Dedifferentiated amniotic fluid mesenchymal stem cell (primary cell): ENCODE measurements around the gene TMEM174.

Experiments used
- DNase-seq: peaks from one replicate; pipeline ENCODE4 v3.0.0-alpha.2; 2016; ENCODE audit errors: extremely low spot score

TMEM174 gene

GRCh38 chr5:73172951-73173350 is at the start of gene TMEM174:
Gene TMEM174, plus strand, starts transcription at chr5:73173193. Its CDS starts 51 bp downstream, at chr5:73173244.
- no peak for DNase-seq

- no peak for DNase-seq
Observed at GRCh38 chr5:73125289-73125688, 47.7 kb upstream of the TMEM174 start.

- no peak for DNase-seq
Observed at GRCh38 chr5:73126381-73126780, 46.6 kb upstream of the TMEM174 start.

GRCh38 chr5:73126957-73127356 is 46.0 kb upstream of the TMEM174 start:
- no peak for DNase-seq

GRCh38 chr5:73129143-73129542 is 43.9 kb upstream of the TMEM174 start:
- DNase-seq, result no peak

- no peak for DNase-seq
Observed at GRCh38 chr5:73130811-73131210, 42.2 kb upstream of the TMEM174 start.

GRCh38 chr5:73131711-73132425 is 41.1 kb upstream of the TMEM174 start:
- no peak for DNase-seq

GRCh38 chr5:73132759-73133158 is 40.2 kb upstream of the TMEM174 start:
- no peak for DNase-seq

- DNase-seq, result no peak
Observed at GRCh38 chr5:73135021-73135420, 38.0 kb upstream of the TMEM174 start.

- no peak for DNase-seq
Observed at GRCh38 chr5:73135429-73136054, 37.5 kb upstream of the TMEM174 start.

- DNase-seq, result no peak
Observed at GRCh38 chr5:73136055-73136562, 36.9 kb upstream of the TMEM174 start.

- no peak for DNase-seq
Observed at GRCh38 chr5:73137563-73138530, 35.1 kb upstream of the TMEM174 start.

- no peak for DNase-seq
Observed at GRCh38 chr5:73139485-73139884, 33.5 kb upstream of the TMEM174 start.

- DNase-seq, result no peak
Observed at GRCh38 chr5:73140801-73141200, 32.2 kb upstream of the TMEM174 start.

GRCh38 chr5:73142035-73142434 is 31.0 kb upstream of the TMEM174 start:
- no peak for DNase-seq

- no peak for DNase-seq
Observed at GRCh38 chr5:73143716-73144115, 29.3 kb upstream of the TMEM174 start.

- DNase-seq, result no peak
Observed at GRCh38 chr5:73149540-73149939, 23.5 kb upstream of the TMEM174 start.

- no peak for DNase-seq
Observed at GRCh38 chr5:73150876-73151275, 22.1 kb upstream of the TMEM174 start.

GRCh38 chr5:73151766-73152410 is 21.1 kb upstream of the TMEM174 start:
- no peak for DNase-seq

GRCh38 chr5:73152411-73153388 is 20.3 kb upstream of the TMEM174 start:
- no peak for DNase-seq
